Measurements from ENCODE around the gene CHST2. TPM values are rescaled to one million over a fixed set of nuclear protein-coding genes. Genes with fewer than 3 reads are reported as not detected.

Gene CHST2
- total RNA-seq, 2 experiments from 2014 or later = 2.4 to 3.0 TPM

DNA sequence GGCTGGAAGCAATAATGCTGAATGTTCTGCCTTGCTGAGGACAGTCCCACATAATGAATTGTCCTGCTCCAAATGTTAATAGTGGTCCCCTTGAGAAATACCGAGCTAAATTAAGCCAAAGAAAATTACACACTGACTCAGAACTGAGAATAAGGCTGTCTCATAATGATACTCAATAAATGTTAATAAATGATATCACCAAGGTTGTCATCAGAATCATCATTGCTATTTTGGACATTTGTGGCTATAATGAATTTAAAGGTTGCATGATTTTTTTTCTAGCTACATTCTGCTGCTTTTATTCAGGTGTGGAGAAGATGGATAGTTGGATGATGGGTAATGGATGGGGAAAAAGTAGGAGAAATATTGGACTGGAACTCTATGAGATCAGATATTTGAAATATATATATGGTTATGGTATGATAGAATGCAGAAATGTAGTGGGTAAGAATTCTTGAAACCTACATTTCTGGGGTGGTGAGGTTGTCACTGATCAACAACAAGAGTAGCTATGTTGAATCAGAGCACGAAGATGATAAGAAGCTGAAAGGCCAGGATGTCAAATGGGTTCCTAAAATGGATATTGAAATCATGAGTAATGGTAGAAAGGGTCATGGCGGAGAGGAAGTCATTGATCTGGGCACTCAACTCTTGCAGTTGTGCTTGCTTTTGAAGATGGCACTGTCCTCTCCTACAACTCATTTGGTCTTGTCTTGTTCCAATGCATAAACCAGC lies 12.8 kb downstream of the CHST2 start:
- H3K9me3 Mint-ChIP-seq = no peaks in the 10 kb centered on the region
- H3K27ac Mint-ChIP-seq = no peak overlapping the region
- no peak for DNase-seq
- H3K36me3 Mint-ChIP-seq = peaks cover 4% of the 10 kb centered on the region
- H3K27me3 Mint-ChIP-seq = no peaks in the 10 kb centered on the region
- POLR2A ChIA-PET = no interaction called here
- H3K4me3 Mint-ChIP-seq = no peak overlapping the region
- peaks cover 2% of the 10 kb centered on the region for H3K4me1 Mint-ChIP-seq
- ATAC-seq (ENCODE audit: low read depth) = no peak

DNA sequence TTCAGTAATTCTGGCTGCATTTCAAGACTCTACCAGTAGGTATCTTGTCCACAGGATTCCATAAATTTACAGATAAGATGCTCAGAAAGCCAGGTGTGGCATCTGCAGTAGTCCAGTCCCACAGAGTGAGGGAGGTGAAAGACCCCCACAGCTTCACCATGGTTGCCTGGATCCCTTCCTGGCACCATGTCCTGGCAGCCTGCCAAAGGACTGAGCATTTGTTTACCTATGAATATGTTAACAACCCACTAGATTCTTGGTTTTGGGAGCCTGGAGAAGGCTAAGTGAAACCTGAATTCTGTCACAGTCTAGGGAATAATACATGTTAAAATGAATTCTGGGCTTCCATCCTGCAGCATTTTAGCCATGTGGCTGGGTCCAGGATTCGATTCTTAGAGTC lies 14.9 kb downstream of the CHST2 start:
- no peaks in the 10 kb centered on the region for H3K9me3 Mint-ChIP-seq

DNA sequence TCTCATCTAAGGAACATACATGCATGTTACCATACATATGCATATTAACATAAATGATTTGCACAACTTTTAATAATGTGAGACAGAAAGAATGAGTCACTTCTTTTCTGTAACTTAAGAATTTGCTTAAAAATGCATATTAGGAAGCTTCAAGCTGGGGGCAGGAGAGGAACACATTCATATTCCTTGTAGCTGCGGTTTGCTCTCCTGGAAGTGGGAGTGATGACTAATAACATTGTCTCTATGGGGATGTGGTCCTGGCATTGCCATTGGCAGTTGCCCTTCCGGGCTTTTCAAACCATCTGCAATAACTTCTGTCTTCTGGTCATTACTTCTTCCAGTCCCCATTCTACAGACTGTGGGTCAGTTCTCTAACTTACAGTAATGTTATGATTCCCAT lies 15.6 kb downstream of the CHST2 start:
- H3K27me3 Mint-ChIP-seq = no peaks in the 10 kb centered on the region
- H3K27ac Mint-ChIP-seq = no peak overlapping the region
- no peaks in the 10 kb centered on the region for H3K36me3 Mint-ChIP-seq
- ATAC-seq (ENCODE audit: low read depth) = no peak
- DNase-seq = no peak
- no peaks in the 10 kb centered on the region for H3K9me3 Mint-ChIP-seq
- POLR2A ChIA-PET = no interaction called here
- no peak overlapping the region for H3K4me3 Mint-ChIP-seq
- peaks cover 2% of the 10 kb centered on the region for H3K4me1 Mint-ChIP-seq

More for the DNA sequence above, 14.9 kb downstream of the CHST2 start:
- Mint-ChIP-seq H3K4me3 (no peak overlapping the region), H3K27me3 (no peaks in the 10 kb centered on the region), H3K36me3 (peaks cover 2% of the 10 kb centered on the region), H3K27ac (no peak overlapping the region), H3K4me1 (peaks cover 2% of the 10 kb centered on the region)
- DNase-seq (no peak), ATAC-seq (ENCODE audit: low read depth) (no peak)
- POLR2A ChIA-PET = no interaction called here

DNA sequence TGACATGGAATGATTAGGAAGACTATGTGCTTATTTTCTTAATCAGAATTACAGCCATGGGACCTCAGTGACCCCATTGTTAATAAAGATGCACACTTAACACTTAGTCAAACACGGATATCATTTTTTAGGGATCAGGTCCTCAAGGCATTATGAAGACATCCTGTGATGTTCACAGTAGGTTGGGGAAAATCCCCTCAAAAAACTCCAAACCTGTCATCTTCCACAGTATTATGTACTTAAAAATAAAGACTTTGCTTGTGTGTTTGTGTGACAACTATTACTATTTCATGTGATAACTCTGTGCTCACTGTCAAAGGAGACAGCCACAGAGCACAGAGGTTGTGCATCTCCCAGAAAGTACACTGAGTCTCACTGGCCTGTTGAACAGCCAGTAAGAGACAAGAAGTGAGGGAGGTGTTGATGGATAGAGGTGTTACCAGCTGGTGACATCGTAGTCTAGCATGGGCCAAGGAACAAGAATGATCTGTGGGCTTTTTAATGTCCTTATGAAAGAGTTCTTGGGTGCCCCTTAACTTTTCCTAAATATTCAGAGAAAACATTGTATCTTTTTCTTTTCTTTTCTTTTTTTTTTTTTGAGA lies 18.0 kb downstream of the CHST2 start:
- DNase-seq (no peak), ATAC-seq (ENCODE audit: low read depth) (no peak)
- Mint-ChIP-seq H3K27ac (no peak overlapping the region), H3K9me3 (no peaks in the 10 kb centered on the region), H3K27me3 (no peaks in the 10 kb centered on the region), H3K4me1 (peaks cover 2% of the 10 kb centered on the region), H3K4me3 (no peak overlapping the region), H3K36me3 (no peaks in the 10 kb centered on the region)
- POLR2A ChIA-PET = no interaction called here

DNA sequence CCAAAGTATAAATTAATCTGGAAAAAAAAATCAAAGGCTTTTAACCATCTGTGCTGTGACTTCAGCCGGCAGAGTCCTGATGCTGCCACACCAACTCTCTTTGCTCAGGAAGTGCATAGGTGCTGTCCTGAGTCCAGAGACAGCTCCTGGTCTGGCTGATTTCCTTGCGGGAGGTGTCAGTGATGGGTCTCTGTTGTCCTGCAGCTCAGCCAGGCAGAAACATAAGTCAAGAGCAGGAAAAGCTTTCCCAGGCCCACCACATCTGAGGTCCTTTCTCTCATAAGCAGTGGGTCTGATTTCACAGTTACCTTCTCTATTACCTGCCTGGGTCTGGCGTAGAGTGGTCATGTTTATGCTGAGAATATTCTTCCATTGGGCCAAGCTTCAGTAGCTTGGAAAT lies 19.4 kb downstream of the CHST2 start:
- Mint-ChIP-seq H3K27ac (no peak overlapping the region), H3K4me3 (no peak overlapping the region), H3K27me3 (no peaks in the 10 kb centered on the region), H3K9me3 (no peaks in the 10 kb centered on the region), H3K36me3 (no peaks in the 10 kb centered on the region), H3K4me1 (no peaks in the 10 kb centered on the region)
- ATAC-seq (ENCODE audit: low read depth) (no peak), DNase-seq (no peak)
- POLR2A ChIA-PET = no interaction called here

DNA sequence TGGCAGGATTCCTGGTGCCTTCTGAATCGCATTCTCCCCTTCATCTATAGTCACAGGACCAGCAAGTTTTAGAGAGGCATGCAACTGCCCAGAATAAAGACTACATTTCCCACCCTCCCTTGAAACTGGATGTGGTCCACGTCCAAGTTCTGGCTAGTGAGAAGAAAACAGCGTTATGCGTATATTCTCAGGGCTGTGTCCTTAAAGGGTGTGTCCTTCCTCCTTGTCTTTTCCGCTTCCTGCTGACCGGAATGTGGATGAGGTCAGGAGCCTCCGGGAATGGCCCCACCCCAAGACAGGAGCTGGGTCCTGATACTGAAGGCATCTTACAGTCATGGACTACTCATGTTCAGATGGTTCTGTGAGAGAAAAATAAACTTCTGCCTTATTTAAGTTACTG lies 20.2 kb downstream of the CHST2 start:
- Mint-ChIP-seq H3K27me3 (no peaks in the 10 kb centered on the region), H3K4me1 (no peaks in the 10 kb centered on the region), H3K4me3 (no peak overlapping the region), H3K9me3 (no peaks in the 10 kb centered on the region), H3K36me3 (no peaks in the 10 kb centered on the region), H3K27ac (no peak overlapping the region)
- ATAC-seq (ENCODE audit: low read depth) = no peak
- POLR2A ChIA-PET = no interaction called here
- DNase-seq = no peak

DNA sequence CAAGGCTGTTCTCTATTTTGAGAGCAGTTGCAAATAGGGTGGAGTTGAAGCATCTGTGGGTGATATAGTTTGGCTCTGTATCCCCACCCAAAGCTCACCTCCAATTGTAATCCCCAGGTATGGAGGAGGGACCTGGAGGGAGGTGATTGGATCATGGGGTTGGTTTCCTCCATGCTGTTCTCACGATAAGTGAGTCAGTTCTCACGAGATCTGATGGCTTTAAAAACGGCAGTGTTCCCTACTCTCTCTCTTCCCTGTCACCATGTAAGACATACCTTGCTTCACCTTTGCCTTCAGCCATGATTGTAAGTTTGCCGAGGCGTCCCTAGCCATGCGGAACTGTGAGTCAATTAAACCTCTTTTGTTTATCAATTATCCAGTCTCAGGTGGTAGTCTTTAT lies 21.0 kb downstream of the CHST2 start:
- Mint-ChIP-seq H3K4me3 (no peak overlapping the region), H3K36me3 (no peaks in the 10 kb centered on the region)

DNA sequence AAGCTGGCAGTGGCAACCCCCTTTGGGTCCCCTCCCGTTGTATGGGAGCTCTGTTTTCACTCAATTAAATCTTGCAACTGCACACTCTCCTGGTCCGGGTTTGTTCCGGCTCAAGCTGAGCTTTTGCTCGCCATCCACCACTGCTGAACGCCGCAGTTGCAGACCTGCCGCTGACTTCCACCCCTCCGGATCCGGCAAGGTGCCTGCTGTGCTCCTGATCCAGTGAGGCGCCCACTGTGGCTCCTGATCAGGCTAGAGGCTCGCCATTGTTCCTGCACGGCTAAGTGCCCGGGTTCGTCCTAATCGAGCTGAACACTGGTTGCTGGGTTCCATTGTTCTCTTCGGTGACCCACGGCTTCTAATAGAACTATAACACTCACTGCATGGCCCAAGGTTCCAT lies 22.8 kb downstream of the CHST2 start:
- Mint-ChIP-seq H3K27ac (no peak overlapping the region), H3K36me3 (no peaks in the 10 kb centered on the region), H3K9me3 (peaks cover 3% of the 10 kb centered on the region), H3K27me3 (no peaks in the 10 kb centered on the region), H3K4me1 (no peaks in the 10 kb centered on the region), H3K4me3 (no peak overlapping the region)
- POLR2A ChIA-PET = no interaction called here
- DNase-seq (no peak), ATAC-seq (ENCODE audit: low read depth) (no peak)

More for the DNA sequence above, 21.0 kb downstream of the CHST2 start:
- no peak for DNase-seq
- no peak overlapping the region for H3K27ac Mint-ChIP-seq
- H3K9me3 Mint-ChIP-seq = peaks cover 3% of the 10 kb centered on the region
- POLR2A ChIA-PET = no interaction called here
- no peaks in the 10 kb centered on the region for H3K27me3 Mint-ChIP-seq
- no peak for ATAC-seq (ENCODE audit: low read depth)
- no peaks in the 10 kb centered on the region for H3K4me1 Mint-ChIP-seq

DNA sequence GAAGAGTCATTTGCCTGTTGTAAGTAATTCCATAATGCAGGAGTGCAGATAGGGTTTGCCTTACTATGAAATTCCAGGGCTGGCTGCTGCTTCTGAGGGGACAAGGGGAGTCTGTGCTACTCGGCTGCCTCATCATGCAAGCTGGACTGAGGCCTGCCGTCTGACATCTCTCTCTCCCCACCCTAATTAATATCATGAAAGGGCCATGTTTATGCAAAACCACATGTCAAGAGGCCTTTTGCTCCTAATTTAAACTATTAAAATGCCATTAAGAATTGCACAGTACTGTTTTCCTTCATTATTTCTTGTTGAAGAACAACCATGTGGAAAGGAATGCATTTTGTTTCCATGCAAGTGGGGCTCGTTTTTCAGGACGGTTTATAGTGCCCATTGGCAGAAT lies 26.3 kb downstream of the CHST2 start:
- no peaks in the 10 kb centered on the region for H3K4me1 Mint-ChIP-seq
- ATAC-seq (ENCODE audit: low read depth) (no peak), DNase-seq (no peak)
- H3K9me3 Mint-ChIP-seq = peaks cover 3% of the 10 kb centered on the region
- H3K27ac Mint-ChIP-seq = no peak overlapping the region
- H3K4me3 Mint-ChIP-seq = no peak overlapping the region
- no peaks in the 10 kb centered on the region for H3K27me3 Mint-ChIP-seq
- H3K36me3 Mint-ChIP-seq = no peaks in the 10 kb centered on the region
- POLR2A ChIA-PET = no interaction called here

DNA sequence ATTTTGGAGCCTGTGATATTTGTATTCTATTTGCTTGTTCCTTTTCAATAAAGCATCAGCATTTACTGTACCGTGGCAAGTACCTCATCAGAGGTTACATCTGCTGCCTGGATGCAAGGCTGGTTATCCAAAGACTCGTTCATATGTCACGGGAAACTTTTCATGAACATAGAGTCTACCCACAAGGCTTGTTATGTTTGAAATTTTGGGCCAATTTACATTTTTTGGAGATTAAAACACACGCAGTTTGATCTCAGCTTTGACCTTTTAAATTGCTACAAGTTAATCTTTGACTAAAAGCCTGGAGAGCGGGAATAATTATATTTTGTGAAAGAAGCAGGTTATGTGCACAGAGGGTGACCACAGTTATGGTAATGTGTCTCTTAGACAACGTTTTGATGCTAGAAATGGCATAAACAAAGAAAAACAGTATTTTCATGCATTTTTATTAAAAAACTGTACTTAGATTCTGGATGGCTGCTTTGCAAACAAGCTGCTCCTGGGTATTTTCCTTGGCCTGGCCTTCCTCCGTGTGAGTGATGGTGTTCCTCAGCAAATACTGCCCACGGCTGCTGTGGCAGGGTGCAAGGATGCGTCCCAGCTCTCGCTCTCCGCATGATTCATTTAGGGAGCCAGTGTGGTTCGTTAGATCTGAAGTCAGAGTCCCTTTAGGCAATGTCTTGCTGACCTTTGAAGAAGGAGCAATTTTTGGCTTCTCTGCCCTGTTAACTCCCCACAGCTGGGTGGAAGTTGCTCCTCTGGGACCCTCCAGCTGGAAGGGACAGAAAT lies 27.1 kb downstream of the CHST2 start:
- POLR2A ChIA-PET = no interaction called here
- peaks cover 3% of the 10 kb centered on the region for H3K9me3 Mint-ChIP-seq
- ATAC-seq (ENCODE audit: low read depth) (no peak), DNase-seq (no peak)
- no peak overlapping the region for H3K27ac Mint-ChIP-seq
- H3K4me1 Mint-ChIP-seq = peaks cover 2% of the 10 kb centered on the region
- H3K4me3 Mint-ChIP-seq = no peak overlapping the region
- H3K27me3 Mint-ChIP-seq = no peaks in the 10 kb centered on the region
- H3K36me3 Mint-ChIP-seq = no peaks in the 10 kb centered on the region

DNA sequence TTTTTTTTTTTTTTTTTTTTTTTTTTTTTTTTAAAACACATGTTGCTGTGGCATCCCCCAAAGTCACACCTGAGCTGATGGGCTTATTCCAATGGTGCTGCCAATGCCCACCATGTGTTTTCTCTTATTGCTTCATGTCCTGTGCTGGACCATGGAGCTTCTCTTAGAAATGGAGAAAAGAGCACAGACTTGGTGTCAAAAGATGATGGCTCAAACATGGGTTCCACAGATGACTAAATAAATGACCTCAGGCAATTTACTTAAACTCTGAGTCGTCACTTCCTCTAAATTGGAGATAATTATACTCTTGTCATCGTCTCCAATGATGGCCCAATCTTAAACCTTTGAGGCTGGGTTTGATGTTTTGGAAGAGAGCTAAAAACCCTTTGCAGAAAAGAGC lies 28.1 kb downstream of the CHST2 start:
- Mint-ChIP-seq H3K27me3 (no peaks in the 10 kb centered on the region), H3K4me3 (no peak overlapping the region), H3K4me1 (peaks cover 8% of the 10 kb centered on the region), H3K36me3 (no peaks in the 10 kb centered on the region), H3K9me3 (peaks cover 3% of the 10 kb centered on the region), H3K27ac (no peak overlapping the region)
- POLR2A ChIA-PET = no interaction called here
- ATAC-seq (ENCODE audit: low read depth) = no peak
- no peak for DNase-seq

DNA sequence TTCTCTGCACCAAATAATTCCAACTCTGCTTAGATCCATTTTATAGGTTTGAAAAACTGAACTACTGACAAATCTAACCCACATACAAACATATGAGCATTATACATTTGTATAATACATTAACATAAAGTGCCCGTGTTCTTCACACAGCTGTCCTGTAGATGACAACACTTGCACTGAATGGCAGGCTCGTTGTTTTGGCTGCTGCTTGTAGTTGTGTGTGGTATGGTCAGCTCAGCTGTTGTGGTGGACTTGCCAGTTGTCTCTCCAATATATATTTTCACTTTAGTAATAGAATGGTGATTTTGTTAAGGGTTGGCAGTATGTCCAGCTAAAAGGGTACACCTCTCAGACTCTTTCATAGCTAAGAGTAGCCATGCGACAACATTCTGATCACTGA lies 30.5 kb downstream of the CHST2 start:
- Mint-ChIP-seq H3K4me3 (no peak overlapping the region), H3K27me3 (no peaks in the 10 kb centered on the region), H3K4me1 (peaks cover 11% of the 10 kb centered on the region), H3K9me3 (peaks cover 2% of the 10 kb centered on the region), H3K27ac (no peak overlapping the region), H3K36me3 (no peaks in the 10 kb centered on the region)
- POLR2A ChIA-PET = no interaction called here
- ATAC-seq (ENCODE audit: low read depth) (no peak), DNase-seq (no peak)

DNA sequence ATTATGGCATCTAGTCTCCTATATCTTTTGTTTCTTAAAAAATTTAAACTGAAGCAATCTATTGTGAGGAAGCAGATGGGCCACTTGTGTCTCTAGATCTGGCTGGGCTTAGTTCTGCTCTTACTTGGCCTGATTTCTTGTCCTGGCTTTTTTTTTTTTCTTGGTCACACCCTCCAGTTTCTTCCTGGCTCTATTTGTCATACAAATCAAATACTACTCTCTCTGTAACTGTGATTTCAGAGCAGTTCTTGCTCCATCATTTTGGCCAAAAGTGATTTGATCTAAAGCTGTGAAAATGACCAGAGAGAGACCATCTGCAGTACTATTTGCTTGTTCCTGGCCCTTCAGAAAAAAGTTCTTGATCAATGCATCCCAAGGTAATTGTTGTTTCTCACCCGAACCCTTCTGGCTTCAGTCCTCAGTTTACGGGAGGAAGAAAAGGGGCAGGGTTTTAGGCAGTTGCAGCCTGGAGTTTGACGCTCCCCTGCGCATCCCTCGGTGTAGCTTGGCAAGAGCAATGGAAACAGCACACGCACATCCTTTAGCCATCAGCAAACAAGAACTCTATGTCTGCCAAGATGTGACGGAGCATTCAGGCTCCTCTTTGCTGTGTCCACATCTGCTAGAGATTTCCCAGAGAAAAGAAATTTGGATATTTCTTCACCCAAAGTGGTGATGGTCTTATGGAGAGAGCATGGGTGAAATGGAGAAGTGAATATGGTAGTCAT lies 31.6 kb downstream of the CHST2 start:
- no peak for ATAC-seq (ENCODE audit: low read depth)
- Mint-ChIP-seq H3K36me3 (no peaks in the 10 kb centered on the region), H3K4me1 (peaks cover 11% of the 10 kb centered on the region), H3K9me3 (no peaks in the 10 kb centered on the region), H3K27me3 (no peaks in the 10 kb centered on the region), H3K4me3 (no peak overlapping the region), H3K27ac (no peak overlapping the region)
- DNase-seq = no peak
- POLR2A ChIA-PET = no interaction called here
